ENCODE results near the gene KDSR. TPM values are rescaled to one million over a fixed set of nuclear protein-coding genes. Genes with fewer than 3 reads are reported as not detected.
A peak's percentile ranks its signal among the peaks of the same experiment; 100 is the strongest.

KDSR gene
- total and polyA plus RNA-seq, 9 of the 15 experiments (the other 6 are each of a cell fraction or from before 2014, with no cell fraction given), result 4.0 to 24.7 (median 12.4) TPM

- POLR2A ChIA-PET, result no interaction called here
- Histone ChIP-seq H3K4me3 (no peak overlapping the region), H3K79me2 (ENCODE audit: control insufficient read depth, insufficient read depth, low read length) (no peaks in the 10 kb centered on the region), H3K27me3 (ENCODE audit: control insufficient read depth in 2 of 2, insufficient read depth in 2 of 2, low read length in 2 of 2) (no peaks in the 10 kb centered on the region), H3K4me2 (ENCODE audit: insufficient read depth, low read length) (no peak overlapping the region), H4K20me1 (replicated peaks; ENCODE audit: control insufficient read depth, insufficient read depth, low read length) (no peaks in the 10 kb centered on the region), H3K9me3 (replicated peaks; ENCODE audit: control insufficient read depth, insufficient read depth, low read depth, low read length) (no peaks in the 10 kb centered on the region; the same call in 1 of the 2 replicates), H3K4me1 (replicated peaks in 1 of 2; ENCODE audit: control insufficient read depth in 2 of 2, insufficient read depth in 2 of 2, low read length in 2 of 2) (no peaks in the 10 kb centered on the region; a peak in 1 of 5 replicates), H3K36me3 (ENCODE audit: control insufficient read depth, insufficient read depth, low read length) (no peaks in the 10 kb centered on the region), H3K27ac (ENCODE audit: extremely low read depth, low read depth, low read length) (no peak overlapping the region), H2AFZ (ENCODE audit: low read depth, low read length) (peak overlapping the region; percentile 51; the same call in 1 of the 2 replicates), H3K9me1 (ENCODE audit: control insufficient read depth, insufficient read depth, low read length) (no peaks in the 10 kb centered on the region), H3K9ac (ENCODE audit: insufficient read depth in 1 of 2, low read depth in 2 of 2, low read length in 2 of 2) (no peak overlapping the region)
- ATAC-seq (no peak), FAIRE-seq (no peak), DNase-seq (ENCODE audit: extremely low read depth in 1 of 4, low spot score in 3 of 4) (no peak)
- TF ChIP-seq SMARCC2 (IDR thresholded peaks at IDR 0.05; ENCODE audit: low read depth), result no peak
- no peak for TF ChIP-seq MXI1 (IDR thresholded peaks at IDR 0.05; ENCODE audit: low read depth, low read length)
- no peak for TF ChIP-seq WHSC1 (IDR thresholded peaks at IDR 0.05; ENCODE audit: low read length)
- TF ChIP-seq NFIC (IDR thresholded peaks at IDR 0.05), result no peak
- TF ChIP-seq ESRRB (CRISPR knock-in tag; IDR thresholded peaks at IDR 0.05; ENCODE audit: borderline replicate concordance), result no peak
- in situ Hi-C loops (cut with MboI) (no loop called here), intact Hi-C loops (cut with micrococcal nuclease) (no loop called here)
- CTCF ChIA-PET (ENCODE audit: low intra/inter-chr PET ratio), result no interaction called here
- BruUV-seq (replicated peaks), result no TSS peak
- 13% methylated on average over 2 of the region's 2 CpGs for WGBS (ENCODE audit: insufficient coverage, low coverage, missing lambda C conversion rate)
These were observed 12.6 kb upstream of the KDSR start for GRCh38 chr18:63379639-63379962.

- H4K20me1 ChIP-seq (replicated peaks; ENCODE audit: control insufficient read depth, insufficient read depth, low read length), result no peaks in the 10 kb centered on the region
- in situ Hi-C loops (cut with MboI) (no loop called here), intact Hi-C loops (cut with micrococcal nuclease) (no loop called here)
- no peaks in the 10 kb centered on the region; the same call in 1 of the 2 replicates for H3K9me3 ChIP-seq (replicated peaks; ENCODE audit: control insufficient read depth, insufficient read depth, low read depth, low read length)
- WGBS (ENCODE audit: insufficient coverage, low coverage, missing lambda C conversion rate), result 15% methylated on average over 4 of the region's 4 CpGs
- no peak overlapping the region for H3K9ac ChIP-seq (ENCODE audit: insufficient read depth in 1 of 2, low read depth in 2 of 2, low read length in 2 of 2)
- no peaks in the 10 kb centered on the region for H3K79me2 ChIP-seq (ENCODE audit: control insufficient read depth, insufficient read depth, low read length)
- H3K27me3 ChIP-seq (ENCODE audit: control insufficient read depth in 2 of 2, insufficient read depth in 2 of 2, low read length in 2 of 2), result no peaks in the 10 kb centered on the region
- POLR2A ChIA-PET, result no interaction called here
- ATAC-seq, result no peak
- H3K36me3 ChIP-seq (ENCODE audit: control insufficient read depth, insufficient read depth, low read length), result no peaks in the 10 kb centered on the region
- H3K4me3 ChIP-seq, result no peak overlapping the region
- no peak for DNase-seq (ENCODE audit: extremely low read depth in 1 of 4, low spot score in 3 of 4)
- CTCF ChIA-PET (ENCODE audit: low intra/inter-chr PET ratio), result no interaction called here
- no peak overlapping the region for H3K27ac ChIP-seq (ENCODE audit: extremely low read depth, low read depth, low read length)
- H3K4me1 ChIP-seq (replicated peaks in 1 of 2; ENCODE audit: control insufficient read depth in 2 of 2, insufficient read depth in 2 of 2, low read length in 2 of 2), result no peaks in the 10 kb centered on the region; a peak in 1 of 5 replicates
- no peak for FAIRE-seq
- H3K4me2 ChIP-seq (ENCODE audit: insufficient read depth, low read length), result no peak overlapping the region
- H3K9me1 ChIP-seq (ENCODE audit: control insufficient read depth, insufficient read depth, low read length), result no peaks in the 10 kb centered on the region
- BruUV-seq (replicated peaks), result no TSS peak
- TF ChIP-seq ZNF512 (tag; IDR thresholded peaks at IDR 0.05) (peak; percentile 49; the same call in 1 of the 2 replicates), RAD51 (IDR thresholded peaks at IDR 0.05; ENCODE audit: borderline replicate concordance, low read depth) (no peak), SREBF1 (IDR thresholded peaks at IDR 0.05; ENCODE audit: borderline replicate concordance, low read depth, low read length) (no peak), POLR3A (IDR thresholded peaks at IDR 0.05; ENCODE audit: borderline replicate concordance, extremely low read depth, insufficient read depth, insufficient read length) (no peak), TEAD2 (tag; IDR thresholded peaks at IDR 0.05) (no peak)
- peak overlapping the region; percentile 51; the same call in 1 of the 2 replicates for H2AFZ ChIP-seq (ENCODE audit: low read depth, low read length)
These were observed 12.1 kb upstream of the KDSR start for GRCh38 chr18:63378919-63379638.
